ENCODE data around the gene VTCN1. TPM values are rescaled to one million over a fixed set of nuclear protein-coding genes. Genes with fewer than 3 reads are reported as not detected.

The VTCN1 gene
- total and polyA plus RNA-seq, 3 experiments from 2014 or later = not detected

- Histone ChIP-seq H3K27me3 (ENCODE audit: insufficient read depth, low read length, poor library complexity, severe bottlenecking) (no peaks in the 10 kb centered on the region), H3K4me1 (ENCODE audit: insufficient read depth, low read length) (no peaks in the 10 kb centered on the region), H3K9me3 (ENCODE audit: low read length) (no peaks in the 10 kb centered on the region), H3K27ac (ENCODE audit: low read depth, low read length) (no peak overlapping the region), H3K4me3 (ENCODE audit: low read length) (no peak overlapping the region), H3K36me3 (ENCODE audit: insufficient read depth, low read length) (no peaks in the 10 kb centered on the region)
- Mint-ChIP-seq H3K27ac (no peak overlapping the region), H3K4me1 (no peaks in the 10 kb centered on the region), H3K36me3 (no peaks in the 10 kb centered on the region), H3K9me3 (no peaks in the 10 kb centered on the region), H3K27me3 (peaks cover 6 to 17% of the 10 kb centered on the region in 2 donors), H3K4me3 (no peak overlapping the region)
- DNase-seq = no peak
- CTCF ChIA-PET = interaction anchor here (1.1 kb wide), 1 partner anchor 20 kb away, joined by 3 read pairs; no protein-coding TSS in a partner anchor
- POLR2A ChIA-PET = no interaction called here
These were observed 68.5 kb downstream of the VTCN1 start for GRCh38 chr1:117142200-117142599.

GRCh38 chr1:117138561-117138960 is 72.2 kb downstream of the VTCN1 start:
- H3K4me3 Mint-ChIP-seq = no peak overlapping the region
- H3K4me1 ChIP-seq (ENCODE audit: insufficient read depth, low read length) = no peaks in the 10 kb centered on the region
- H3K27ac Mint-ChIP-seq = no peak overlapping the region
- H3K36me3 Mint-ChIP-seq = peaks cover 0 to 1% (median 0%) of the 10 kb centered on the region in 3 donors
- H3K9me3 ChIP-seq (ENCODE audit: low read length) = no peaks in the 10 kb centered on the region
- H3K27ac ChIP-seq (ENCODE audit: low read depth, low read length) = no peak overlapping the region
- CTCF ChIA-PET = no interaction called here
- no peaks in the 10 kb centered on the region for H3K27me3 ChIP-seq (ENCODE audit: insufficient read depth, low read length, poor library complexity, severe bottlenecking)
- no peaks in the 10 kb centered on the region for H3K36me3 ChIP-seq (ENCODE audit: insufficient read depth, low read length)
- no peak for DNase-seq
- POLR2A ChIA-PET = no interaction called here
- no peaks in the 10 kb centered on the region for H3K9me3 Mint-ChIP-seq
- no peak overlapping the region for H3K4me3 ChIP-seq (ENCODE audit: low read length)
- peaks cover 3 to 20% of the 10 kb centered on the region in 2 donors for H3K27me3 Mint-ChIP-seq
- H3K4me1 Mint-ChIP-seq = no peaks in the 10 kb centered on the region

- no peak for DNase-seq
- no peaks in the 10 kb centered on the region for H3K27me3 ChIP-seq (ENCODE audit: insufficient read depth, low read length, poor library complexity, severe bottlenecking)
- no peaks in the 10 kb centered on the region for H3K36me3 ChIP-seq (ENCODE audit: insufficient read depth, low read length)
- H3K36me3 Mint-ChIP-seq = peaks cover 0 to 1% (median 0%) of the 10 kb centered on the region in 3 donors
- no peaks in the 10 kb centered on the region for H3K4me1 ChIP-seq (ENCODE audit: insufficient read depth, low read length)
- ChIA-PET POLR2A (no interaction called here), CTCF (no interaction called here)
- H3K27ac Mint-ChIP-seq = no peak overlapping the region
- H3K4me1 Mint-ChIP-seq = no peaks in the 10 kb centered on the region
- H3K4me3 ChIP-seq (ENCODE audit: low read length) = no peak overlapping the region
- peaks cover 3 to 20% of the 10 kb centered on the region in 2 donors for H3K27me3 Mint-ChIP-seq
- H3K9me3 Mint-ChIP-seq = no peaks in the 10 kb centered on the region
- H3K9me3 ChIP-seq (ENCODE audit: low read length) = no peaks in the 10 kb centered on the region
- H3K27ac ChIP-seq (ENCODE audit: low read depth, low read length) = no peak overlapping the region
- H3K4me3 Mint-ChIP-seq = no peak overlapping the region
These were observed 72.6 kb downstream of the VTCN1 start for GRCh38 chr1:117138106-117138505.

- H3K4me3 Mint-ChIP-seq = no peak overlapping the region
- ChIA-PET CTCF (no interaction called here), POLR2A (no interaction called here)
- H3K27me3 Mint-ChIP-seq = peaks cover 3 to 20% of the 10 kb centered on the region in 2 donors
- H3K4me1 Mint-ChIP-seq = no peaks in the 10 kb centered on the region
- Histone ChIP-seq H3K27ac (ENCODE audit: low read depth, low read length) (no peak overlapping the region), H3K36me3 (ENCODE audit: insufficient read depth, low read length) (no peaks in the 10 kb centered on the region), H3K4me1 (ENCODE audit: insufficient read depth, low read length) (no peaks in the 10 kb centered on the region), H3K9me3 (ENCODE audit: low read length) (no peaks in the 10 kb centered on the region), H3K4me3 (ENCODE audit: low read length) (no peak overlapping the region), H3K27me3 (ENCODE audit: insufficient read depth, low read length, poor library complexity, severe bottlenecking) (no peaks in the 10 kb centered on the region)
- peaks cover 0 to 1% (median 0%) of the 10 kb centered on the region in 3 donors for H3K36me3 Mint-ChIP-seq
- no peak overlapping the region for H3K27ac Mint-ChIP-seq
- DNase-seq = no peak
- H3K9me3 Mint-ChIP-seq = no peaks in the 10 kb centered on the region
These were observed 73.4 kb downstream of the VTCN1 start for GRCh38 chr1:117137281-117137855.

GRCh38 chr1:117136749-117137148 is 74.0 kb downstream of the VTCN1 start:
- no peak overlapping the region for H3K4me3 Mint-ChIP-seq
- H3K9me3 Mint-ChIP-seq = no peaks in the 10 kb centered on the region
- no peak overlapping the region for H3K27ac ChIP-seq (ENCODE audit: low read depth, low read length)
- no peak for DNase-seq
- no peaks in the 10 kb centered on the region for H3K27me3 ChIP-seq (ENCODE audit: insufficient read depth, low read length, poor library complexity, severe bottlenecking)
- H3K4me1 ChIP-seq (ENCODE audit: insufficient read depth, low read length) = no peaks in the 10 kb centered on the region
- peaks cover 3 to 20% of the 10 kb centered on the region in 2 donors for H3K27me3 Mint-ChIP-seq
- H3K36me3 Mint-ChIP-seq = peaks cover 0 to 1% (median 0%) of the 10 kb centered on the region in 3 donors
- H3K9me3 ChIP-seq (ENCODE audit: low read length) = no peaks in the 10 kb centered on the region
- POLR2A ChIA-PET = no interaction called here
- CTCF ChIA-PET = no interaction called here
- no peak overlapping the region for H3K27ac Mint-ChIP-seq
- H3K4me1 Mint-ChIP-seq = no peaks in the 10 kb centered on the region
- H3K36me3 ChIP-seq (ENCODE audit: insufficient read depth, low read length) = no peaks in the 10 kb centered on the region
- H3K4me3 ChIP-seq (ENCODE audit: low read length) = no peak overlapping the region

GRCh38 chr1:117135329-117135728 is 75.4 kb downstream of the VTCN1 start:
- Mint-ChIP-seq H3K27ac (no peak overlapping the region), H3K4me3 (no peak overlapping the region), H3K27me3 (peaks cover 3 to 20% of the 10 kb centered on the region in 2 donors), H3K36me3 (peaks cover 0 to 1% (median 0%) of the 10 kb centered on the region in 3 donors), H3K9me3 (no peaks in the 10 kb centered on the region), H3K4me1 (no peaks in the 10 kb centered on the region)
- H3K4me1 ChIP-seq (ENCODE audit: insufficient read depth, low read length) = no peaks in the 10 kb centered on the region
- no peak overlapping the region for H3K27ac ChIP-seq (ENCODE audit: low read depth, low read length)
- CTCF ChIA-PET = no interaction called here
- POLR2A ChIA-PET = no interaction called here
- DNase-seq = no peak
- no peaks in the 10 kb centered on the region for H3K9me3 ChIP-seq (ENCODE audit: low read length)
- no peak overlapping the region for H3K4me3 ChIP-seq (ENCODE audit: low read length)
- no peaks in the 10 kb centered on the region for H3K36me3 ChIP-seq (ENCODE audit: insufficient read depth, low read length)
- H3K27me3 ChIP-seq (ENCODE audit: insufficient read depth, low read length, poor library complexity, severe bottlenecking) = no peaks in the 10 kb centered on the region

- Histone ChIP-seq H3K27ac (ENCODE audit: low read depth, low read length) (no peak overlapping the region), H3K36me3 (ENCODE audit: insufficient read depth, low read length) (no peaks in the 10 kb centered on the region), H3K9me3 (ENCODE audit: low read length) (no peaks in the 10 kb centered on the region), H3K4me1 (ENCODE audit: insufficient read depth, low read length) (no peaks in the 10 kb centered on the region), H3K27me3 (ENCODE audit: insufficient read depth, low read length, poor library complexity, severe bottlenecking) (no peaks in the 10 kb centered on the region), H3K4me3 (ENCODE audit: low read length) (no peak overlapping the region)
- Mint-ChIP-seq H3K4me1 (peaks cover 0 to 2% (median 0%) of the 10 kb centered on the region in 3 donors), H3K9me3 (no peaks in the 10 kb centered on the region), H3K4me3 (no peak overlapping the region), H3K36me3 (peaks cover 0 to 1% (median 0%) of the 10 kb centered on the region in 3 donors), H3K27me3 (peaks cover 6 to 20% of the 10 kb centered on the region in 2 donors), H3K27ac (no peak overlapping the region)
- POLR2A ChIA-PET = no interaction called here
- CTCF ChIA-PET = no interaction called here
- no peak for DNase-seq
These were observed 80.2 kb downstream of the VTCN1 start for GRCh38 chr1:117130526-117130925.

- ChIA-PET CTCF (interaction anchor here (1.0 to 3.2 kb wide), 6 partner anchors 9 to 990 kb away, joined by 3 to 23 read pairs (median 6); no protein-coding TSS in a partner anchor), POLR2A (no interaction called here)
- H3K4me3 ChIP-seq (ENCODE audit: low read length) = no peak overlapping the region
- DNase-seq = peak in 2 of 5 donors; percentile 16 to 26
- no peaks in the 10 kb centered on the region for H3K4me1 ChIP-seq (ENCODE audit: insufficient read depth, low read length)
- no peak overlapping the region for H3K27ac ChIP-seq (ENCODE audit: low read depth, low read length)
- Mint-ChIP-seq H3K36me3 (no peaks in the 10 kb centered on the region), H3K4me1 (peaks cover 0 to 2% (median 0%) of the 10 kb centered on the region in 3 donors), H3K9me3 (no peaks in the 10 kb centered on the region), H3K4me3 (no peak overlapping the region), H3K27me3 (peaks cover 4 to 7% of the 10 kb centered on the region in 2 donors), H3K27ac (no peak overlapping the region)
- no peaks in the 10 kb centered on the region for H3K27me3 ChIP-seq (ENCODE audit: insufficient read depth, low read length, poor library complexity, severe bottlenecking)
- no peaks in the 10 kb centered on the region for H3K9me3 ChIP-seq (ENCODE audit: low read length)
- no peaks in the 10 kb centered on the region for H3K36me3 ChIP-seq (ENCODE audit: insufficient read depth, low read length)
These were observed 82.2 kb downstream of the VTCN1 start for GRCh38 chr1:117128323-117129079.

Data from CD8-positive, alpha-beta memory T cell (primary cell).